GM10266 (cell line): ENCODE measurements around the gene SERPINB5.

Experiments used
- DNase-seq: peaks from one replicate; pipeline ENCODE4 v3.0.0; 2012; ENCODE audit errors: extremely low spot score
- CTCF ChIP-seq: IDR thresholded peaks from 2 replicates; pipeline ENCODE4 v1.5.1; 2012; ENCODE audit warnings: mild to moderate bottlenecking, low read depth; ENCODE audit not compliant: control insufficient read depth, insufficient read depth; ENCODE audit errors: missing control alignments

SERPINB5 gene

GRCh38 chr18:63479826-63480225 lies 3.1 kb downstream of the SERPINB5 start:
- DNase-seq, result no peak
- no peak for TF ChIP-seq CTCF

GRCh38 chr18:63480476-63480875 lies 3.7 kb downstream of the SERPINB5 start:
- DNase-seq, result no peak
- TF ChIP-seq CTCF, result no peak

- no peak for TF ChIP-seq CTCF
- DNase-seq, result no peak
Measured at GRCh38 chr18:63480915-63481314, 4.2 kb downstream of the SERPINB5 start.

GRCh38 chr18:63487676-63488075 lies 10.9 kb downstream of the SERPINB5 start:
- TF ChIP-seq CTCF, result no peak

GRCh38 chr18:63488160-63488559 lies 11.4 kb downstream of the SERPINB5 start:
- no peak for TF ChIP-seq CTCF
- DNase-seq, result no peak

More at GRCh38 chr18:63487676-63488075, 10.9 kb downstream of the SERPINB5 start:
- DNase-seq, result no peak

GRCh38 chr18:63492851-63493250 lies 16.1 kb downstream of the SERPINB5 start:
- no peak for TF ChIP-seq CTCF
- no peak for DNase-seq

- no peak for TF ChIP-seq CTCF
- no peak for DNase-seq
Measured at GRCh38 chr18:63495675-63496074, 18.9 kb downstream of the SERPINB5 start.
